ENCODE data around the gene ZNF423.

ZNF423 gene

DNA sequence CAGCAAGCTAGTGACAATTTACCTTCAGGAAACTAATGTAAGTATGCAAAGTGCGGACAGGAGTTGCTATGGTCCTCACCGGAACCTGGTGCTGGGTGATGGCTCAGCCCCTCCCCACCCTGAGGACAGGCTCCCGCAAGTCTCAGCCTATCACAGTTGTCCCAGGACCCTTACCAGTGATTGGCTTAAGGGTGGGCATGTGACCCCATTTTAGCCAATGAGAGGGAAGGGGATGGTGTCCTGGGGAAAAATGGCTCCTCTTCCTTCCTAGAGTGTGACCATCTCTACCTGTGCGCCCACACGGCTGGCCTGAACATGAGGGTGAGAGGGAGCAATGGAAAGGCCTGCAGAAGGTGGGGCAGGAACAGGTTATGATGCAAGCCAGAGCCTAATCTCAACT, 401.9 kb downstream of the ZNF423 start:
- Histone ChIP-seq H3K27ac (ENCODE audit: low read length) (peak overlapping the region; percentile 69; the same call in 1 of the 2 replicates), H3K9me3 (ENCODE audit: insufficient read depth, low read length, severe bottlenecking) (no peaks in the 10 kb centered on the region), H3K36me3 (ENCODE audit: insufficient read depth, low read length) (no peaks in the 10 kb centered on the region), H3K4me3 (ENCODE audit: low read depth in 1 of 2, low read length in 2 of 2) (no peak overlapping the region), H3K4me1 (ENCODE audit: insufficient read depth, low read length) (peaks cover 18% of the 10 kb centered on the region), H3K4me2 (ENCODE audit: insufficient read depth, low read length) (no peak overlapping the region), H4K20me1 (ENCODE audit: insufficient read depth, low read length) (no peaks in the 10 kb centered on the region), H2AFZ (ENCODE audit: low read depth, low read length) (no peak overlapping the region), H3K27me3 (ENCODE audit: insufficient read depth, low read length, poor library complexity) (no peaks in the 10 kb centered on the region), H3K9ac (ENCODE audit: low read depth, low read length) (no peak overlapping the region), H3K79me2 (ENCODE audit: insufficient read depth, low read length) (no peaks in the 10 kb centered on the region)
- TF ChIP-seq EZH2 (IDR thresholded peaks at IDR 0.05; ENCODE audit: borderline replicate concordance, low read depth, low read length, severe bottlenecking), result no peak
- TF ChIP-seq, protein P1, sequence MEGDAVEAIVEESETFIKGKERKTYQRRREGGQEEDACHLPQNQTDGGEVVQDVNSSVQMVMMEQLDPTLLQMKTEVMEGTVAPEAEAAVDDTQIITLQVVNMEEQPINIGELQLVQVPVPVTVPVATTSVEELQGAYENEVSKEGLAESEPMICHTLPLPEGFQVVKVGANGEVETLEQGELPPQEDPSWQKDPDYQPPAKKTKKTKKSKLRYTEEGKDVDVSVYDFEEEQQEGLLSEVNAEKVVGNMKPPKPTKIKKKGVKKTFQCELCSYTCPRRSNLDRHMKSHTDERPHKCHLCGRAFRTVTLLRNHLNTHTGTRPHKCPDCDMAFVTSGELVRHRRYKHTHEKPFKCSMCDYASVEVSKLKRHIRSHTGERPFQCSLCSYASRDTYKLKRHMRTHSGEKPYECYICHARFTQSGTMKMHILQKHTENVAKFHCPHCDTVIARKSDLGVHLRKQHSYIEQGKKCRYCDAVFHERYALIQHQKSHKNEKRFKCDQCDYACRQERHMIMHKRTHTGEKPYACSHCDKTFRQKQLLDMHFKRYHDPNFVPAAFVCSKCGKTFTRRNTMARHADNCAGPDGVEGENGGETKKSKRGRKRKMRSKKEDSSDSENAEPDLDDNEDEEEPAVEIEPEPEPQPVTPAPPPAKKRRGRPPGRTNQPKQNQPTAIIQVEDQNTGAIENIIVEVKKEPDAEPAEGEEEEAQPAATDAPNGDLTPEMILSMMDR (IDR thresholded peaks at IDR 0.05; ENCODE audit: borderline replicate concordance, extremely low read depth, low read length, poor library complexity, severe bottlenecking), result no peak
- DNase-seq (no peak), ATAC-seq (ENCODE audit: insufficient read depth, low read depth) (no peak; the same call in 2 of the 3 replicates)

DNA sequence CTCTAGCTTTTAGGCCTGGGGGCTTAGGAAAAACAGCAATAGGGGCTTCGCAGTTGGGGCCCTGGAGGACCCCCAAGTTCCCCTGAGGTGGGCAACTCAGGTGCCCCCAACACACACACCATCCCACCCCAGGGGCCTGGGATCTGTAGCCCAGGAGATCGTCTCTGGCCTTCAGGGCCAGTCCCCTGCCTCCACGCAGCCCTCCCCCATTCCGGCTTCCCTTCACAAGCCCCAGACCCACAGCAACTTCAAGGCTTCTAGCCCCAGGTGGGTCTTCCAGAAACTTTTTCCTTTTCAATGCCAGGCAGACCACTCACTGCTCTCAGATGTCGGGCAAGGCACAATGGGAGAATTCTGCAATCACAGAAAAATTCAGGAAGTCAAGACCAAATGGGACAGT, 402.9 kb downstream of the ZNF423 start:
- no peak overlapping the region for H3K9ac ChIP-seq (ENCODE audit: low read depth, low read length)
- TF ChIP-seq EZH2 (IDR thresholded peaks at IDR 0.05; ENCODE audit: borderline replicate concordance, low read depth, low read length, severe bottlenecking), result no peak
- TF ChIP-seq, protein P1 (IDR thresholded peaks at IDR 0.05; ENCODE audit: borderline replicate concordance, extremely low read depth, low read length, poor library complexity, severe bottlenecking), result no peak
- H3K27me3 ChIP-seq (ENCODE audit: insufficient read depth, low read length, poor library complexity), result no peaks in the 10 kb centered on the region
- H3K79me2 ChIP-seq (ENCODE audit: insufficient read depth, low read length), result no peaks in the 10 kb centered on the region
- peaks cover 18% of the 10 kb centered on the region for H3K4me1 ChIP-seq (ENCODE audit: insufficient read depth, low read length)
- H3K27ac ChIP-seq (ENCODE audit: low read length), result no peak overlapping the region
- no peak for DNase-seq
- no peak for ATAC-seq (ENCODE audit: insufficient read depth, low read depth)
- H3K4me2 ChIP-seq (ENCODE audit: insufficient read depth, low read length), result no peak overlapping the region
- H4K20me1 ChIP-seq (ENCODE audit: insufficient read depth, low read length), result no peaks in the 10 kb centered on the region
- no peaks in the 10 kb centered on the region for H3K9me3 ChIP-seq (ENCODE audit: insufficient read depth, low read length, severe bottlenecking)
- H3K4me3 ChIP-seq (ENCODE audit: low read depth in 1 of 2, low read length in 2 of 2), result no peak overlapping the region
- no peak overlapping the region for H2AFZ ChIP-seq (ENCODE audit: low read depth, low read length)
- no peaks in the 10 kb centered on the region for H3K36me3 ChIP-seq (ENCODE audit: insufficient read depth, low read length)

DNA sequence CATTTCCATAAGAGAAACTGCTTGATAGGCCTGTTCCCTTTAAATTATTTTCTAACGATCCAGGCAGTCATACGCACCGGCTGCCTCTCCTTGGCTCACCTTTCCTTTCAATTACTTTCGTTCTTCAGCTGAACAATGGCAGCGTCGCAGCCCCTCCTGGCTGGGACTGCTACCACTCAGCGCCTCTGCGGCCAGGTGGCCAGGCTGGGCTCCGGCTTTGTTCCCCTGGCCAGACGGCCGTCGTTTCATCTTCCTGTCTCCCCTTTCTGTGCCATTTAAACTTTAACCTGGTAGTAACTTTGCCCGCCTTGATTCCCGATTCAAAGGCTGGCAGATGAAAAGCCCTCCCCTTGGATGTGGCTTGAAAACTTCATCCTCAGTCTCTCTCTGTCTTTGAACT, 403.3 kb downstream of the ZNF423 start:
- ATAC-seq (ENCODE audit: insufficient read depth, low read depth), result no peak

More for the DNA sequence above, 403.3 kb downstream of the ZNF423 start:
- H3K4me2 ChIP-seq (ENCODE audit: insufficient read depth, low read length), result no peak overlapping the region
- no peak overlapping the region; the same call in 1 of the 2 replicates for H3K27ac ChIP-seq (ENCODE audit: low read length)
- no peak overlapping the region for H3K9ac ChIP-seq (ENCODE audit: low read depth, low read length)
- no peaks in the 10 kb centered on the region for H4K20me1 ChIP-seq (ENCODE audit: insufficient read depth, low read length)
- DNase-seq, result no peak
- H2AFZ ChIP-seq (ENCODE audit: low read depth, low read length), result no peak overlapping the region
- H3K4me3 ChIP-seq (ENCODE audit: low read depth in 1 of 2, low read length in 2 of 2), result no peak overlapping the region
- no peaks in the 10 kb centered on the region for H3K9me3 ChIP-seq (ENCODE audit: insufficient read depth, low read length, severe bottlenecking)
- no peaks in the 10 kb centered on the region for H3K27me3 ChIP-seq (ENCODE audit: insufficient read depth, low read length, poor library complexity)
- H3K79me2 ChIP-seq (ENCODE audit: insufficient read depth, low read length), result no peaks in the 10 kb centered on the region
- no peak for TF ChIP-seq EZH2 (IDR thresholded peaks at IDR 0.05; ENCODE audit: borderline replicate concordance, low read depth, low read length, severe bottlenecking)
- TF ChIP-seq, protein P1 (IDR thresholded peaks at IDR 0.05; ENCODE audit: borderline replicate concordance, extremely low read depth, low read length, poor library complexity, severe bottlenecking), result no peak
- H3K4me1 ChIP-seq (ENCODE audit: insufficient read depth, low read length), result peaks cover 18% of the 10 kb centered on the region
- no peaks in the 10 kb centered on the region for H3K36me3 ChIP-seq (ENCODE audit: insufficient read depth, low read length)
